IPS-NIHi11 (cell line): ENCODE measurements around the gene ULBP3.

Source experiments
- DNase-seq: peaks from one replicate; pipeline ENCODE4 v3.0.0; 2012; ENCODE audit warnings: mixed read lengths, low spot score

The ULBP3 gene

DNA sequence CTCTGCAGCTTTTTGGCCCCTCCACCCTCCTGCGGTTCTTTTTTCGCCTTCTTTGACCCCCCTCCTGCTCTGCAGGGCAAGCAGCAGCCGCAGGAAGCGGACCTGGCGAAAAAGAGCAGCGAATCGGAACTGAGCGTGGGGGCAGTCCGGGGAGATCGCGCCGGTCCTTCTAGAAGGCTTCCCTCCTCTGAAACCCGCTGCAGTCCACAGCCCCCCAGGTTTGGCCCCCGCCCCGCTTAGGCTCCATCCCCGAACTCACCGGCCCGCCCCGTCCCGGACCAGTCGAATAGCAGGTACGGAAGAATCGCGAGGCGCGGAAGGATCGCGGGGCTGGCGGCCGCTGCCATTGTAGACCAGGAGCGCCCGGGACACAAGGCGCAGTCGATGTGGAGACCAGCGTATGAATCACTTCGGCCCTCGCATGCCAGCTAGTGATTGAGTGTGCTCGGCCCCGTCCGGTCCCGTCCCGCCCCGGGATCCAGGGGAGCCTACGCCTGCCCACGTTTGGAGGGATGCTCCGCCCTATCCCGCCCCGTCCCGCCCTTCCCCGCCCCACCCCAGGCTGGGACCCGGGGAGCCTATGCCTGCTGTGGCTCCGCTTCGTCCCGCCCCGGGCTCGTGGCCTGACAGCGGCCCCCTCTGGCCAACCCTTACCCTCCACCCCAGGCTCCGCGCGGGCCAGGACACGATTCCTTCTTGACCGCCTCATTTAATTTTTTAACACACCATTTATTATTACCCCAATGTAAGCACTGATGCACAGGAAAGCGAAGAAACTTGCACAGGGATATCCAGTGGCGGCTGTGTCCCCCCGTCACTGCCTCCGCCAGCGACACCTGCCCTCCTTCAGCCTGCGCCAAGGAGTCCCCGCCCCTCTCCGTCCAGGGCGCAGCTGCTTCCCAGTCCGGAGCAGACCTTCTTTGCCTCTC, at the start of gene ULBP3:
ULBP3 (minus strand) TSS at position 402 of the 929 bp plus-strand sequence; CDS start at position 347, 55 bp downstream.
- DNase-seq = peak; percentile 95

DNA sequence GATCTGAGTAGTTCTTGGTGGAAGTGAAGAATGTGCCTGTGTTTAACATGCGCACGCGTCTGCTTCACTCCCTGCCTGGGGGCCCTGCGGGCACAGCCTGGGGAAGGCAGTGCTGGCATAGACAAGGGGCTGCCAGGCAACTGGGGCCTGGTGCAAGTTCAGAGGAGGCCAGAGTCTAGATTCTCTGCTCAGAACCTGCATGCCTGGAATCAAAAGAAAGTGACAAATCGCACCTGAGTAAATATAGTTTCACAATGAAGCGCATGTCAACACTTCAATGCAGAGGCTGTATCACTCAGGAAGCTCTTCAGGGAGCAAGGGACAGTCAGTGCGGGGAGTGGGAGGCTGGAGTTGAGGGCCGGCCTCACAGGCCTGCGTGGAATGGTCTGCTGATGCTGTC, 49.7 kb upstream of the ULBP3 start:
- DNase-seq = no peak

DNA sequence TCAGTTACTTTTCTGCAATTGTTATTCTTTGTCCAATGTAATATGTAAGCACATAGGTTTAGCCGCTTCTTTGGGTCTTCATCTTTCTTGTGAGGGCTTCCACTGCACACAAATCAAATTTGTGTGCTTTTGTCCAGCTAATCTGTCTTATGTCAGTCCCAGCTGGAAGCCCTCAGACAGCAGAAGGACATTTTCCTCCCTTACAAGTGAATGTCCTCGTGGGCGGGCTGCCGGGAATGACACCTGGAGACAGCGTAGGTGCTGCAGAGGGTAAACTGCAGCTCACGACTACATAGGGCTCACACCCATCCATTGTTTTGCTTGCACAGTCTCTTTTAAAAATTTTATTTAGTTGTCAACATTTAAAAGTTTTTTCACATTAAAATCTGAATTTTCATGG, 49.3 kb upstream of the ULBP3 start:
- DNase-seq = no peak

DNA sequence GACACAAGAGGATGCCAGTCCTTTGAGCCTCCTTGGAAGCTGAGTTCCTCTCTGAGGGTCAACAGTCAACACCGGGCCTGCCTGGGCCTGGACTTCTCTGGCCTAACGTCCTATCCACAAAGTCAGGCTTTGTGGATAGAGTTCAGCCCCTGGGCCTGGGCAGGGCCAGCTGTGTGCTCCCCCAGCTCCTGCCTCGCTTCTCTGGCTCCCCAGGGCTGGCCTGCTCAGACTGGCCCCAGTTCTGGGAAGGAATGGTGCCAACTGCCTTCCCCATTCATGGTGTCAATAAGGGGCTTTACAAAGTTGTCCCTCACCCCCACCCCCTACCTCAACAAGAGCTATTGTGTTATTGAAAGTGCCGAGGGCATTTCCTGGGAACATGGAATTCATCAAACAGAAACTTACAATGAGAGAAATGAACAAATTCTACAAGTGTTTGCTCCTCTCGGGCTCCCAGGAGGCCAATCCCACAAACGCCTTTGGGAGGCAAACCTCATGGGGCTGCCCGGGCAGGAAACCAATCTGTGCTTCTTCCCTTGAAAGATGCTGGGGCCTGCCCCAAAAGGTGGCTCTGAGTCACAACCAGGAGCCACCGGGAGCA, 47.4 kb upstream of the ULBP3 start:
- no peak for DNase-seq

DNA sequence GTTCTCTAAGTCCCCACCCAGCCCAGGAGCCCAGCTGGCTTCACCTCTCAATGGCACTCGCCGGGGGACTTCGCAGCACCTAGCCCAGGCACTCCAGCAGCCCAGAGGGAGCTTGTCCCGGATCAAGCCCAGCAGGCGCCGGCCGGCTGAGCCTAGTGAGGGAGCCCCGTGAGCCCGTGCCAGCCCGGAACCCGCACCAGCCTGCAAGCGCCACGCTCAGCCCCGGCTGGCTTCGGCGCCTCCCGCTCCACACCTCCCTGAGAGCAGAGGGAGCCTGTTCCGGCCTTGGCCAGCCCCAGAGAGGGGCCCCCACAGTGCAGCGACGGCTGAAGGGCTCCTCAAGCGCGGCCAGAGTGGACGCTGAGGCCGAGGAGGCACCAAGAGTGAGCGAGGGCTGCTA, 46.8 kb upstream of the ULBP3 start:
- no peak for DNase-seq

DNA sequence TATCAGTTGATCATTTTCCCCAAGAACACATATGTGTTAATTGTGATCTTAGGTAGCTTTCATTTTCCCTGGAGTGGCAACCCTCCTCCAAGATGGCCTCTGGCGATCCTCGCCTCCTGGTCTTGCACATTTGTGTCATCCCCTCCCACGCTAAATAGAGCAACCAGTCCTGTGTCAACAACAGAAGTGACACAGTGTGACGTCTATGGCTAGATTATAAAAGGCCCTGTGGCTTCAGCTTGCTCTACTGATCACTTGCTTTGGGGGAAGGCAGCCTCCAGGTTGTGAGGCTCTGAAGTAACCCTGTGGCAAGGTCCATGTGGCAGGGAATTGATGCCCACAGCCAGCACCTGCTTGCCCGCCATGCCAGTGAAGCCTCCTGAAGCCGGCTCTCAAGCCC, 43.3 kb upstream of the ULBP3 start:
- no peak for DNase-seq

DNA sequence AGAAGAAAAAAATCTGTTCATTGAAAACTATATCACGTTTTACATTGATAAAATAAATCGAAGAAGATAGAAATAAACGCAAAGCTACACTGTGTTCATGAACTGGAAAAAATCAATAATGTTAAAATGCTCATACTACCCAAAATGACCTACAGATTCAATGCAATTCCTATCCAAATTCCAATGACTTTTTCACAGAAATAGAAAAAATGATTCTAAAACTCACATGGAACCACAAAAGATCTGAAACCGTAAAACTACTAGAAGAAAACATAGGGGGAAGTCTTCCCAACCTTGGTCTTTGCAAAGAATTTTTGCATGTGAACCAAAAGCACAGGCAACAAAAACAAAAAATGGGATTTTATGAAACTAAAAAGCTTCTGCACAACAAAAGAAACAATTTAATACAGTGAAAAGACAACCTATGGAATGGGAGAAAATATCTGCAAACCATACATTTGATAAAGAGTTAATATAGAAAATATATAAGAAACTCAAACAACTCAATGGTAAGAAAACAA, 33.9 kb upstream of the ULBP3 start:
- DNase-seq = no peak

DNA sequence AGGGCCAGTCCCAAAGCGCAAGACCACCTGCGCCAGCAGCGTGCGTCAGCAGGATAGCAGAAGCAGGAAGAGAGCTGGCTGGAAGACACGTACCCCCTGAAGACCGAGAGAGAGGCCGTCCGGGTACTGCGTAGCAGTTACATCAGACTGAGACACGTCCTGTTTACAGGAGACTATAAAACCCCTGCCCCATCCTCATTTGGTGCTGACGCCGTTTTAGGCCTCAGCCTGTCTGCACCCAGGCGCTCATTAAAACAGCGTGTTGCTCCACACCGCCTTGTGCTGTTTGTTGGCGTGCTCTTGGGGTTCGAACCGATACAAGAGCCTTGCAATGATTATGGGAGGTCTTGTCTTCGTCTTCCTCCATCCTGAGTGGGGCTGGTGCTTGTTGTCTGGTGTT, 31.8 kb upstream of the ULBP3 start:
- no peak for DNase-seq

DNA sequence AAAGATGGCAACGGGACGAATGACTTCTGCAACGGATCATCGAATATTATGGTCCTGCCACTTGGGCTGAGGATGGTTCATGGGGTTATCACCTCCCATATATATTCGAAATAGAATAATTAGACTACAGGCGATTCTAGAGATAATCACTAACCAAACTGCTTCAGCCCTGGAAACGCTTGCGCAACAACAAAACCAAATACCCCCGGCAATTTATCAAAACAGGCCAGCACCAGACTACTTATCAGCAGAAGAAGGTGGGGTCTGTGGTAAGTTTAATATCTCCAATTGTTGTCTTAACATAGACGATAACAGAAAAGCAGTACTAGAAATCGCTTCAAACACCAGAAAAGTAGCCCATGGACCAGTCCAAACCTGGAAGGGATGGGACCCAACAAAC, 31.0 kb upstream of the ULBP3 start:
- no peak for DNase-seq

DNA sequence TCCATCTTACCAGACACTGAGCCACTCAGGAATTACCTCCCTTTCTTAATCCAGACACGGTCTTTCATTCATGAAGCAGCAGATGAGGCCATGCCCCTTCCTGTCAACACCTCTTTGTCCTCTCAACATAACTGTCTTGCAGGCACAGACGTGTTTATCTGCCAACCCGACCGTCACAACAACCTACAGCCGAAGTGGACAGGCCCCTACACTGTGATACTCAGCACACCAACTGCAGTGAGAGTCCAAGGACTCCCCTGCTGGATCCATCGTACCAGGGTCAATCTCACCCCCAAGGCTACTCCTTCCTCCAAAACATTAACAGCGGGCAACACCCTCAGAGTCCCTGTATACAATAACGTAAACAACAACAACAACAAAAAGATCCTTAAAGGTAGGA, 30.6 kb upstream of the ULBP3 start:
- no peak for DNase-seq

DNA sequence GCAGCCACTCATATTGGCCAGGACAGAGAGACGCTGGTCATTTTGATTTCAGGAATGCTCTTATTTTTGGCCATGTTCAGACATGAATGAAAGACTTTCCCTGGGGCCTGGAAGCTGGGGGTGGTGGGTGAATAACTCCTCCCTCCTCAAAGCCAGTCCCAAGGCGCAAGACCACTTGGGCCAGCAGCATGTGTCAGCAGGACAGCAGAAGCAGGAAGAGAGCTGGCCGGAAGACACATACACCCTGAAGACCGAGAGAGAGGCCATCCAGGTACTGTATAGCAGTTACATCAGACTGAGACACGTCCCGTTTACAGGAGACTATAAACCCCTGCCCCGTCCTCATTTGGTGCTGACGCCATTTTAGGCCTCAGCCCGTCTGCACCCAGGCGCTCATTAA, 29.2 kb upstream of the ULBP3 start:
- no peak for DNase-seq

DNA sequence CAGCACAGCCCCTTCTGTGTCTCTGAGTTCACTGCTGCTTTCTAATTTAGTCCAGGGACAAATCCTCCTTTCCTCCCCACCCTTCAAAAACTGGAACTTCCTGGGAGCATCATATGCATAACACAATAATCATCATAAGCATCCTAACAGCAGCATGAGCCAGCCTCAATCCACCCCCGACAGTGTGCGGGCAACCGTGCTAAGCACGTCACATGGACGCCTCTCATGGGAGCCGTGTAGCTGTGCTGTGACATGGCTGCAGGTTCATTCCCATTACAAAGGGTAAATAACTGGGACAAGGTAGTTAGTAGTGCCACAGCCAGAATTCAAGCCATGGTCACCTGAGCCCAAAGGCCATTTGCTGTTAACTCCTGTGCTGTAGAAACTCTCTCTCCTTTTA, 24.5 kb upstream of the ULBP3 start:
- no peak for DNase-seq

DNA sequence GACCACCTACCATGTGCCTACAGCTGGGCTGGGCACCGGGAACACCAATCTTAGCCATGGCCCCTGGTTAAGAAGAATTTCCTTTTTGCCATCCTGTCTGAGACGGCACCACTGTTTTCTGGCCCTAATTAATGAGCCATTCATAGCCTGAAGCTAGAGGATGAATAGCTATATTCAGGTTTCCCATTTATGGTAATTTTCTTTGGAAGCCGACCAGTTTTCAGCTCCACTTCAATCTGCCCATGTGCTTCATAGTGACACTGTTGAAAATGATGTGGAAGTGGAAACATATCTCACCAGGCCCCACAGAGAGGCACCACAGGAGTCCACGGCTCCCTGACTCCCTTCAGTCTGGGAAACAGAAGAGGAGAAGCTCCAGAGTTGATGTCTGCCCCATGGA, 22.6 kb upstream of the ULBP3 start:
- DNase-seq = no peak

DNA sequence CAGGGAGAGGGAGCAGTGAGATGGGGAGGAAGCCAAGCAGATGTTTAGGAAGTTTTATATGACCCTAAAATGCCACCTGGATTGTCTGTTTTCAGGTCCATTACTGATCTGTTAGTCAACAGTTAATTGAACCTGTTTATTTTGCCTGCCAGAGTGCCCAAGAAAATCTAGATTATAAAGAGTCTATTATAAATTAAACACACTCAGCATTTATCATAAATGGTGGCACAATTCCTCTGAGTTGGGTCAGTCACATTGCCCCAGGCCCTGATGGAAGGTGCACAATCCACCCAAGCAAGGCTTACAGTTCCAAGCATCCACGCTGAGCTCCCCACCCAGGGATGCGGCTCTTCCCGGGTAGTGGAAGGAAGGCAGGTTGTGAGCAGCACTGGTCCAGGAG, 21.4 kb upstream of the ULBP3 start:
- no peak for DNase-seq

DNA sequence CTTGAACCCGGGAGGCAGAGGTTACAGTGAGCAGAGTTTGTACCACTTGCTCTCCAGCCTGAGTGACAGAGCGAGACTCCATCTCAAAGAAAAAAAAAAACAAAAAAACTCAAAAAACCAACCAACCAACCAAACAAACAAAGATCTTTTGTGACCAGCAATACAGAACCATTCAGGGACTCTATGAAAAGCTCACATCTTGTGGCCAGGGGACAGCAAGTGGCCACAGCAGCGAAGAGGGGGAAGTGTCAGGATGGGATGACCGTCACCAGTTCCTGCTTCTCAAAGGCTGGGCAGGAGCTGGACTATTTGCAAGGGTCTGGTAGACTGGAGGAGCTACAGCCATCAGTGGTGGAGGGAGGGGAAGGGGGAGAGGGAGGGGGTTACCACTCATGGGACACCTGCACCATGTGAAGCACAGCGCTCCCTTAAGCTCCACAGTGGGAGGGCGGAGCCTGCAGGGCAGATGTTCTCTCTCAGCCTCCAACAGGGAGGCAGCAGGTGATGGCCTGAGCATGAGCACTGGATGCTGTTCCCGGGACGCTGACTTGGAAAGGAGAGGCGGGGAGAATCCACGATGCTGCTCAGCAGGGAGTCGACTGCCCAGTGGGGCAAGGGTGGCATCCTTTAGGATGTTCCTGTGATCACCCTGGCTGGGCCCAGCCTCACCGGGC, 19.7 kb upstream of the ULBP3 start:
- DNase-seq = no peak

DNA sequence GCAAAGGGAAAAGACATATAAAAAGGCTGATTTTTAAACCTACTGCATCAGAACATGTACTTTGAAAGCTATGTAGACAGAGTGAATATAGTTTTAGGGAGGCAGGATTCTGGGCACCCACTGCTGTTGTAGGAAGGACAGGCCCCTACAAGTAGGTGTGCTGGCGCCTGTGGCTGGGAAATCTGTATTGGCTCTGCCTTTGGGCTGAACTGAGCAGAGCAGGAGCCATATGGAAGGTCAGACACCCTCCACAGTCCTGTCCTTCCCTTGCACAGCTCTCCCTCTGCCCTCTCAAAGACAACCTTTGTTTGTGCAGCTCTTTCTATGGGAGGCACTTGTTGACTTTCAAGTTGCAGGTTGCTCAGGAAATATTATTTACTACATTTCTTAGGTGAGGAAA, 18.4 kb upstream of the ULBP3 start:
- no peak for DNase-seq

DNA sequence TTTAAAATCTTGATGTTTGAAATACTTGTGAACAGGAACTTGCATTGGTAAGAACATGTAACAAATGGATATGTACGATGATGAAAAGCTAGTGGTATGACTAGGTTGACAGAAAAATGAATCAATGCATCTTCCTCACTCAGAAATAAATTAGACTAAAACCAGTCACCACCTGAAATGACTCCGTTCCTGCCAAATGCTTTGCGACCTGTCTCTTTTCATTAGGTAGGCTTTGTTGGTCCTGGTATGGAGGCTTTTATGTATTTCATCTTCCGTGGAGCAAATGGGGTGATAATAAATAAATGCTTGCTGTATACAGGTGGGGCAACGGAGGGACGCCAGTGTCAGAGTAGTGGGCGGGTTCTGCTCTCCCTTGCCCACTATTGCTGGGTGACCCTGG, 17.1 kb upstream of the ULBP3 start:
- no peak for DNase-seq

DNA sequence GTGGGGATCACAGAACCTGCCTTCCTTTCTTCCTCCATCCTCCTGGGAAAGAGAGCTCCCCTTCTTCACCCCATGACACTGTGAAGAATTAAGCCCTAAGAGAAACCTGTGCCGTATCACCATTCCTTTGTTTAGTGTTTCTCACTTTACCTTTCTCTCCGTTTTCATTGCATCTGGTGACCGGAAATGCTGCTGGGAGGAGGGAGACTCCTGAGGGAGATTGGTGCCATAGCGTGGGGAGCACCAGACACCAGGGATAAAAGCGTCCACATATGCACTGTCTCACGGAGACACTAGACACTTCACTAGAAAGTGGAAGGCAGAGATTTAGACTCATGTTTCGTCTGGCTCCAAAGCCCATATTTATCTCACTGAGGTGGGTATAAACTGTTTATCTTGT, 15.5 kb upstream of the ULBP3 start:
- no peak for DNase-seq

DNA sequence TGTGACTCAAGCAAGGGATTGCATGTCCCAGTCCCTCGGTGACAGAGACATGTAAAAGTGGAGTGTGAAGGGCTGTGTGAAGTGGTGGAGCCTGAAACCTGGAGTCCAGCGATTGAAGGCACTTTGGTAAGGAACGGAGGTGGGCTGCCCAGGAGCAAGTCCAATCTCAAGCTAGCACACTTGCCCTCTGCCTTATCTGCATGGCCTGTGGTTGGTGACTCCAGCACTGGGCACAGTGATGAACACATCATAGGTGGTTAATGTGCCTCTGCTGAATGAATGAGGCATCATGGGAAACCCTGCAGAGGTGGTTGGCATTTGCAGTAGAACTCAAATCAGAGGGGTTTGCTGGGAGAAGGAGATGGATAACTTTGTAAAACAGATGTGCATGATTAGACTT, 14.9 kb upstream of the ULBP3 start:
- DNase-seq = no peak

DNA sequence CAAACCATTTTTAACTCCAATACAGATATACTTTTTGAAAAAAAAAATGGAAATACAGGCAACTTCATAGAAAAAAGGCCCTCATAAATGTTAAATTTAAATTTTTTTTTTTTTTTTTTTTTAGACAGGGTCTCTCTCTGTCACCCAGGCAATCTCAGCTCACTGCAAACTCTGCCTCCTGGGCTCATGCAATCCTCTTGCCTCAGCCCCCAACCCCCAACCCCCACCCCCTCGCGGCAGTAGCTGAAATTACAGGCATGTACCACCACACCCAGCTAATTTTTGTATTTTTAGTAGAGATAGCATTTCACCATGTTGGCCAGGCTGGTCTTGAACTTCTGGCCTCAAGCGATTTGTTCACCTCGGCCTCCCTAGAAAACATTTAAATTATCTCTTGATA, 12.8 kb upstream of the ULBP3 start:
- no peak for DNase-seq

DNA sequence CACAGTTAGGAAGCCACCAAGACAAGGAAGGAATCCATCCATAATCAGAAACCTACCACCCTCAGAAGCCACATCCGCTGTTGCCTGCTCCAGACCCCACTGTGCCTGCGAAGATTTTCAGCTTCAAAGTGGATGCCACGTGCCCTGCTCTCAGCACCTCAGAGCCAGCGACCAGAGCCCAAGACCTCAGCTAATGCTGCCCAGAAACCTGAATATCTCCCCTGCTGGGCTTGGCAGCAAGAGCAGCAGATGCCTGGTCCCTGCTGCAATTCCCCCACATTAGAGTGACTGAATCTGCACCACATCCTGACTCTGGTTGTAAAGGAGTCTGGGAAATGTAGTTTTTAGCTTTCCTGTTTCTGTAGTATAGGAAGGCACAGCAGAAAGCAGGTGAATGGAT, 10.7 kb upstream of the ULBP3 start:
- peak; percentile 43 for DNase-seq

DNA sequence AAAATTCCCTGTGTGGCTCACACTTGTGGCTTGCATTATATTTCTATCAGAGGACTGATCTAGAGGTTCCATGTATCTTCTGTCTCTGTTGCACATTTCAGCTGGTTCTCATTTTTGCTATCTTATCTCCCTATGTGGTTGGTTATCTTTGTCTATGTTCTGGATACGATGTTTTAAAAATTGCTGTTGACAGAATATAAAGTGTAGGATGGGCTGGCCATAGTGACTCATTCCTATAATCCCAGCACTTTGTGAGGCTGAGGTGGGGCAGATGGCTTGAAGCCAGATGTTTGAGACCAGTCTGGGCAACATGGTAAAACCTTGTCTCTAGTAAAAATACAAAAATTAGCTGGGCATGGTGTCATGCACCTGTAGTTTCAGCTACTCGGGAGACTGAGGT, 9.9 kb upstream of the ULBP3 start:
- DNase-seq = no peak
